ENCODE results near the gene RABGAP1L.
A peak's percentile ranks its signal among the peaks of the same experiment; 100 is the strongest.

RABGAP1L gene

GRCh38 chr1:174837386-174837785 lies 678.1 kb downstream of the RABGAP1L start:
- ChIA-PET POLR2A (interaction anchor here (0.6 kb wide), 1 partner anchor 19 kb away, joined by 8 read pairs; no protein-coding TSS in a partner anchor), CTCF (interaction anchor here (0.9 kb wide), 1 partner anchor 23 kb away, joined by 3 read pairs; no protein-coding TSS in a partner anchor)
- Histone ChIP-seq H3K27ac (ENCODE audit: extremely low read depth, low read depth, low read length) (no peak overlapping the region), H3K9me3 (ENCODE audit: control insufficient read depth, insufficient read depth, low read depth, low read length) (no peaks in the 10 kb centered on the region), H3K4me3 (ENCODE audit: low read depth, low read length) (no peak overlapping the region), H3K4me1 (ENCODE audit: control insufficient read depth, insufficient read depth, low read length) (no peaks in the 10 kb centered on the region), H3K36me3 (ENCODE audit: control insufficient read depth in 2 of 2, insufficient read depth in 1 of 2, low read length in 2 of 2) (no peaks in the 10 kb centered on the region)
- TF ChIP-seq ZNF19 (tag by site-specific recombination; IDR thresholded peaks at IDR 0.05; ENCODE audit: low read depth) (no peak), ZNF596 (tag by site-specific recombination; IDR thresholded peaks at IDR 0.05) (no peak), ZNF138 (tag by site-specific recombination; IDR thresholded peaks at IDR 0.05; ENCODE audit: borderline replicate concordance) (no peak), ZNF292 (tag by site-specific recombination; IDR thresholded peaks at IDR 0.05; ENCODE audit: borderline replicate concordance, low read depth) (no peak), ZNF404 (tag by site-specific recombination; IDR thresholded peaks at IDR 0.05) (no peak), SP3 (tag by site-specific recombination; IDR thresholded peaks at IDR 0.05) (no peak)
- TF ChIP-seq, protein P1, sequence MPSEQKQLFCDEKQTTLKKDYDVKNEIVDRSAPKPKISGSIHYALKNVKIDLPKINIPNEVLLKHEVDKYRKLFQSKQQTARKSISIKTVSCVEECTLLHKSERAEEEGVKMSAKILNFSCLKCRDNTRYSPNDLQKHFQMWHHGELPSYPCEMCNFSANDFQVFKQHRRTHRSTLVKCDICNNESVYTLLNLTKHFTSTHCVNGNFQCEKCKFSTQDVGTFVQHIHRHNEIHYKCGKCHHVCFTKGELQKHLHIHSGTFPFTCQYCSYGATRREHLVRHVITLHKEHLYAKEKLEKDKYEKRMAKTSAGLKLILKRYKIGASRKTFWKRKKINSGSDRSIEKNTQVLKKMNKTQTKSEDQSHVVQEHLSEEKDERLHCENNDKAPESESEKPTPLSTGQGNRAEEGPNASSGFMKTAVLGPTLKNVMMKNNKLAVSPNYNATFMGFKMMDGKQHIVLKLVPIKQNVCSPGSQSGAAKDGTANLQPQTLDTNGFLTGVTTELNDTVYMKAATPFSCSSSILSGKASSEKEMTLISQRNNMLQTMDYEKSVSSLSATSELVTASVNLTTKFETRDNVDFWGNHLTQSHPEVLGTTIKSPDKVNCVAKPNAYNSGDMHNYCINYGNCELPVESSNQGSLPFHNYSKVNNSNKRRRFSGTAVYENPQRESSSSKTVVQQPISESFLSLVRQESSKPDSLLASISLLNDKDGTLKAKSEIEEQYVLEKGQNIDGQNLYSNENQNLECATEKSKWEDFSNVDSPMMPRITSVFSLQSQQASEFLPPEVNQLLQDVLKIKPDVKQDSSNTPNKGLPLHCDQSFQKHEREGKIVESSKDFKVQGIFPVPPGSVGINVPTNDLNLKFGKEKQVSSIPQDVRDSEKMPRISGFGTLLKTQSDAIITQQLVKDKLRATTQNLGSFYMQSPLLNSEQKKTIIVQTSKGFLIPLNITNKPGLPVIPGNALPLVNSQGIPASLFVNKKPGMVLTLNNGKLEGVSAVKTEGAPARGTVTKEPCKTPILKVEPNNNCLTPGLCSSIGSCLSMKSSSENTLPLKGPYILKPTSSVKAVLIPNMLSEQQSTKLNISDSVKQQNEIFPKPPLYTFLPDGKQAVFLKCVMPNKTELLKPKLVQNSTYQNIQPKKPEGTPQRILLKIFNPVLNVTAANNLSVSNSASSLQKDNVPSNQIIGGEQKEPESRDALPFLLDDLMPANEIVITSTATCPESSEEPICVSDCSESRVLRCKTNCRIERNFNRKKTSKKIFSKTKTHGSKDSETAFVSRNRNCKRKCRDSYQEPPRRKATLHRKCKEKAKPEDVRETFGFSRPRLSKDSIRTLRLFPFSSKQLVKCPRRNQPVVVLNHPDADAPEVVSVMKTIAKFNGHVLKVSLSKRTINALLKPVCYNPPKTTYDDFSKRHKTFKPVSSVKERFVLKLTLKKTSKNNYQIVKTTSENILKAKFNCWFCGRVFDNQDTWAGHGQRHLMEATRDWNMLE (tag by site-specific recombination; conservative IDR thresholded peaks at IDR 0.05; ENCODE audit: low read depth) = no peak

GRCh38 chr1:174839211-174839610 lies 679.9 kb downstream of the RABGAP1L start:
- ChIA-PET POLR2A (no interaction called here), CTCF (interaction anchor here (0.8 kb wide), 1 partner anchor 577 kb away, joined by 3 read pairs; no protein-coding TSS in a partner anchor)
- Histone ChIP-seq H3K4me1 (ENCODE audit: control insufficient read depth, insufficient read depth, low read length) (no peaks in the 10 kb centered on the region), H3K4me3 (ENCODE audit: low read depth, low read length) (no peak overlapping the region), H3K36me3 (ENCODE audit: control insufficient read depth in 2 of 2, insufficient read depth in 1 of 2, low read length in 2 of 2) (no peaks in the 10 kb centered on the region), H3K27ac (ENCODE audit: extremely low read depth, low read depth, low read length) (no peak overlapping the region), H3K9me3 (ENCODE audit: control insufficient read depth, insufficient read depth, low read depth, low read length) (no peaks in the 10 kb centered on the region)
- TF ChIP-seq ZNF211 (tag by site-specific recombination; IDR thresholded peaks at IDR 0.05; ENCODE audit: low read depth) = no peak
- TF ChIP-seq, protein P2, sequence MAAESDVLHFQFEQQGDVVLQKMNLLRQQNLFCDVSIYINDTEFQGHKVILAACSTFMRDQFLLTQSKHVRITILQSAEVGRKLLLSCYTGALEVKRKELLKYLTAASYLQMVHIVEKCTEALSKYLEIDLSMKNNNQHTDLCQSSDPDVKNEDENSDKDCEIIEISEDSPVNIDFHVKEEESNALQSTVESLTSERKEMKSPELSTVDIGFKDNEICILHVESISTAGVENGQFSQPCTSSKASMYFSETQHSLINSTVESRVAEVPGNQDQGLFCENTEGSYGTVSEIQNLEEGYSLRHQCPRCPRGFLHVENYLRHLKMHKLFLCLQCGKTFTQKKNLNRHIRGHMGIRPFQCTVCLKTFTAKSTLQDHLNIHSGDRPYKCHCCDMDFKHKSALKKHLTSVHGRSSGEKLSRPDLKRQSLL (tag by site-specific recombination; IDR thresholded peaks at IDR 0.05) = 0 out of 2 replicates have a peak, but pooled peaks have one; percentile 16

DNA sequence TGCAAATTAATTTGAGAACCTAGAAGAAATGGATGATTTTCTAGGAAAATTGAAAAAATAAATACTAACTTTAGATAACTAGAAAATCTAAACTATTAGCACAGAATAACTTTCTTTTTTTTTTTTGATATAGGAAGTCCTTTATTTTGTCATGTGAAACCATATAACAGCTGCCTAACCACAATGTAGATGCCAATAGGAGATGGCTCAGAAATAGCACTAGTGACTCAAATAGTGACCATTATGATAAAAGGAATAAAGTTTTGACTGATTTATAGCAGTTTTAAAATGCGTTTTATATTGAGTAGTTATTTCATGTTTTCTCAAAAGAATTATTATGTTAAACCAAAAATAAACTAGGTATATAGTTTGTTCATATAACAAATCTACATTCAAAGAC lies 682.4 kb downstream of the RABGAP1L start:
- H3K27ac ChIP-seq (ENCODE audit: extremely low read depth, low read depth, low read length) = no peak overlapping the region
- H3K9me3 ChIP-seq (ENCODE audit: control insufficient read depth, insufficient read depth, low read depth, low read length) = no peaks in the 10 kb centered on the region
- H3K4me1 ChIP-seq (ENCODE audit: control insufficient read depth, insufficient read depth, low read length) = no peaks in the 10 kb centered on the region
- TF ChIP-seq YY2 (tag by site-specific recombination; IDR thresholded peaks at IDR 0.05) (no peak), ZNF23 (tag by site-specific recombination; IDR thresholded peaks at IDR 0.05; ENCODE audit: borderline replicate concordance) (no peak), ZNF596 (tag by site-specific recombination; IDR thresholded peaks at IDR 0.05) (no peak), ZFP41 (tag by site-specific recombination; IDR thresholded peaks at IDR 0.05; ENCODE audit: borderline replicate concordance) (no peak)
- TF ChIP-seq, protein P1 (tag by site-specific recombination; conservative IDR thresholded peaks at IDR 0.05; ENCODE audit: low read depth) = no peak
- CTCF ChIA-PET = no interaction called here
- H3K4me3 ChIP-seq (ENCODE audit: low read depth, low read length) = no peak overlapping the region
- POLR2A ChIA-PET = no interaction called here
- no peaks in the 10 kb centered on the region for H3K36me3 ChIP-seq (ENCODE audit: control insufficient read depth in 2 of 2, insufficient read depth in 1 of 2, low read length in 2 of 2)

Measured in HEK293 (cell line).